Jurkat, Clone E6-1 (cell line): ENCODE results near the gene C11orf58. TPM values are rescaled to one million over a fixed set of nuclear protein-coding genes. Genes with fewer than 3 reads are reported as not detected.

Experiments used
- DNase-seq: peaks from one replicate; pipeline ENCODE4 v3.0.0-alpha.2; 2011; ENCODE audit warnings: low read depth, low spot score
- H3K4me3 ChIP-seq: 2 replicates; pipeline ENCODE4 v1.5.1; 2011; ENCODE audit warnings: mild to moderate bottlenecking, low read length, control low read depth, moderate library complexity
- polyA plus RNA-seq: library from polyadenylated mRNA; unstranded; fragments of >200 nt; gene quantifications from one replicate; pipeline ENCODE4 v1.2.1, GENCODE V29; 2012; ENCODE audit warnings: missing spikeins; ENCODE audit not compliant: insufficient read length, insufficient read depth

C11orf58 gene
- polyA plus RNA-seq: 369 TPM

DNA sequence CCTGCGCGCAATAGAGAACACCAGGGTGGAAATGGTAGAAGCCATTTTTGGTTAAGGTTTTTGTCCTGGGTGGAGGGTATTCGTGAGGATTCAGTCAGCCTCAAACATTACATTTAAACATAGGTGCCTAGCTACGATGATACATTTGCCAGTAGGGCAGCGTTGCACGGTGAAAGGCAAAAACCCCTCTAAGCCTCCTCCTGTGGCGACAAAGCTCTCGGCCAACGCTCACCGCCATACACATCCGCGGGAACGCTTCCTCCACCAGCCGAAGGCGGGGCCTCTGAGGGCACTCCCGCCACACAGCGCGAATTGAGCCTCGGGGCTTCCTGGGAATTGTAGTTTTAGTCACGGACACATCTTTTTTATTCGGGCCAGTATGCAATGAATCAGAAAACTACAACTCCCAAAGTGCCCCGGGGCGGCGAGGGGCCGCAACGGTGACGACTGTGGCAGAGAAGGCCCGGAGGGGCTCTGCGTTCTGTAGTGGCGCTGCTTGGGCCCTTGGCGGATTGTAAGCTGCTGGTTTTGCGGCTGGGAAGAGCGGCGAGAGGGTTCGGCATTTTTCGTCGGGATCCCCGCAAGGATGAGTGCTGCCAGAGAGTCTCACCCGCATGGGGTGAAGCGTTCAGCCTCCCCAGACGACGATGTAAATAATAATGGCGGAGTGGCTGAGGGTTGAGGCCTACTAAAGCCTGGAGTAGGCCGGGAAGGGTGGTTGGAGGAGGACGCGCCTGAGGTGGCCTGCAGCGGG is at the start of gene C11orf58:
Gene C11orf58 (plus strand): TSS at position 455 of the 754 bp plus-strand sequence. CDS start 132 bp downstream, at position 587.
- peak within 1 kb of the TSS; percentile 61 for H3K4me3 ChIP-seq
- DNase-seq: peak; percentile 96

DNA sequence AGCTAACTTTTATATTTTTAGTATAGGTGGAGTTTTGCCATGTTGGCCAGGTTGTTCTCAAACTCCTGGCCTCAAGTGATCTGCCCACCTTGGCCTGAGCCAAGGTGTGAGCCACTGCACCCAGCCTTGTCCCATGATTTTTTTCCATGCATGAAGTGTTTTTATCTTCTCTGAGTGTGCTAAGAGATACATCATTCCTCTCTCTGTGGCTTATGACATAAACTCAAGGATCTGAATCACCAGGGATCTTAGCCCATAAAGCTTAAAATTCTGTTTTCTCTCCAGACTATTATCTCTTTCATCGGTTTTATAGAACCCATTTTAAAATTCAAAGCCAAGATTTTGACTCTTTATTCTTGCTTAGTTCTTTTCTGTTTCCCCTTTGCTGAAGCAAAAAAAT is 48.4 kb upstream of the C11orf58 start:
- DNase-seq: no peak
- no peak overlapping the region for H3K4me3 ChIP-seq

DNA sequence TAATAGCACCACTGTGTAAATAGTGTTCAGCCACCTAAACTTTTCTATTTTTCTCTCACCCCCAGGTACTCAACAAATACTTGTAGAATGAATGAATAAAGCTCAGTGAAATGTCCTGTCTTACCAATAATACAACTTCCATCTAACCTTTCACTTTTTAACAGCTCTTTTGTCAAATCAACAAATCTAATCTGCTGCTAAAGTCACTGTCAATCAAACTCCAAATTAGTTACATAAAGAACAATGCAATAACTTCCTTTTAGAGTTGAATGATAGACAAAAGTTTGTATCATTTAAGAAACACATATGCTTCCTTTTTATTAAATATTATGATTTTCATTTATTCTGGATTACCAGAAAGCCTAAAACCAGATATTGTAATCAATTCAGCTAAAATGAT is 34.7 kb upstream of the C11orf58 start:
- DNase-seq: no peak

DNA sequence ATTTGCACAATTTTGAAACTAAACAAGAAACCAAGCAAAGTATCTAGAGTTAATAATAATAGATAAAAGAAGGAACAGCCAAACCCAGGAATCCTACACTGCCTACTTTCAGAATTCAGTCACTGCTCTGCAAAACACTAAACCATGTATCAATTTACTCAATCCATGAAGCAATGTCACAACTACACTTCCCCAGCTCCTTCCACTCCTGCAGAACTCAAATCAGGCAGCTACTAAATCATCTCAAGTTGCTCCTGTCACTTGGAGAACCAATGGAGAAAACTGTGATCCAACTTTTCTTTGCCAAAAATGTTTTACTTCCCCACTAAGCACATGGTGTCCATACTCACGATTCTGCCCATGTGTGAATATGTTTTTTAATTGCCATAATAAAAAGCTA is 24.9 kb upstream of the C11orf58 start:
- DNase-seq: no peak
- H3K4me3 ChIP-seq: no peak overlapping the region

More for the DNA sequence above, 34.7 kb upstream of the C11orf58 start:
- no peak overlapping the region for H3K4me3 ChIP-seq

DNA sequence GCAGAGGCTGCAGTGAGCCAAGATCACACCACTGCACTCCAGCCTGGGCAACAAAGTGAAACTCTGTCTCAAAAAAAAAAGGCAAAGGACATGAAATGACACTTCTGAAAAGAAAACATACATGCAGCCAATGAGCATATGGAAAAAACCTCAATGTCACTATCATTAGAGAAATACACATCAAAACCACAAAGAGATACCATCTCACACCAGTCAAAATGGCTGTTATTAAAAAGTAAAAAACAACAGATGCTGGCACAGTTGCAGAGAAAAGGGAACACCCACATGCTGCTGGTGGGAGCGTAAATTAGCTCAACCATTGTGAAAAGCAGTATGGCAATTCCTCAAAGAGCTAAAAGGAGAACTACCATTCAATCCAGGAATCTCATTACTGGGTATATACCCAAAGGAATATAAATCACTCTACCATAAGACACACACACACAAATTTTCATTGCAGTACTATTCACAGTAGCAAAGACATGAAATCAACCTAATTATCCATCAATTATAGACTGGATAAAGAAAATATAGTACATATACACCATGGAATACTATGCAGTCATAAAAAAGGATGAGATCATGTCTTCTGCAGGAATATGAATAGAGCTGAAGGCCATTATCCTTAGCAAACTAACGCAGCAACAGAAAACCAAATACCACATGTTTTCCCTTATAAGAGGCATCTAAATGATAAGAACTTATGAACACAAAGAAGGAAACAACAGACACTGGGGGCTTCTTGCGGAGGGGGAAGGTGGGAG is 15.7 kb upstream of the C11orf58 start:
- DNase-seq: no peak
- no peak overlapping the region for H3K4me3 ChIP-seq

DNA sequence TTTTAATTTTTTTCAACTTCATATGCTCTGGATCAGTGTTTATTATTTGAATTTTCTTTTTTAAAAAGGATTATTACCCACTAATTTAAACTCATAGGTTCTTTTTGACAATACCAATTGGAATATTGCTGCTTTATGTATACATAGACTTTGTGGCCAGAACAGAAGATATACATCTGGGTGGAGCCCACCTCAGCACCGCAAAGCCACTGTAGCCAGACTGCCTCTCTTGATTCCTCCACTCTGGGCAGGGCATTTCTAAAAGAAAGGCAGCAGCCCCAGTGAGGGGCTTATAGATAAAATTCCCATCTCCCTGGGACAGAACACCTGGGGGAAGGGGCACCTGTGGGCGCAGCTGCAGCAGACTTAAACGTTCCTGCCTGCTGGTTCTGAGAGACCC is 10.6 kb upstream of the C11orf58 start:
- DNase-seq: no peak
- no peak overlapping the region for H3K4me3 ChIP-seq

DNA sequence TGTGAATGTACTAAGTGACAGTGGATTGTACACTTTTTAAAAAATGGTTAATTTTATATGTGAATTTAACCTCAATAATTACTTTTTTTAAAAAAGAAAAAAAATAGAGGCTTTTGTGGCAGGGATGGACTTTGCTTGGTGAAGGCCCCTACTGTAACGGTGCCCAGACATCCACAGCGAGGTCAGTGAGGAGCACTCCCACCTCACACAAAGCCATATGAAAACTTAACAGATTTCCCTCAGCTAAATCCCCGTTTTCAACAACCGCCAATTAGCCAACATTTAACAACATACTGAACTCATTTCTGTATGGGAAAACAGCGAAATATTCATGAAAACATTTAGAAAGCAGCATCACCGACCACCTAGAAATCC is 642 bp upstream of the C11orf58 start:
- H3K4me3 ChIP-seq: peak overlapping the region; percentile 61
- no peak for DNase-seq

DNA sequence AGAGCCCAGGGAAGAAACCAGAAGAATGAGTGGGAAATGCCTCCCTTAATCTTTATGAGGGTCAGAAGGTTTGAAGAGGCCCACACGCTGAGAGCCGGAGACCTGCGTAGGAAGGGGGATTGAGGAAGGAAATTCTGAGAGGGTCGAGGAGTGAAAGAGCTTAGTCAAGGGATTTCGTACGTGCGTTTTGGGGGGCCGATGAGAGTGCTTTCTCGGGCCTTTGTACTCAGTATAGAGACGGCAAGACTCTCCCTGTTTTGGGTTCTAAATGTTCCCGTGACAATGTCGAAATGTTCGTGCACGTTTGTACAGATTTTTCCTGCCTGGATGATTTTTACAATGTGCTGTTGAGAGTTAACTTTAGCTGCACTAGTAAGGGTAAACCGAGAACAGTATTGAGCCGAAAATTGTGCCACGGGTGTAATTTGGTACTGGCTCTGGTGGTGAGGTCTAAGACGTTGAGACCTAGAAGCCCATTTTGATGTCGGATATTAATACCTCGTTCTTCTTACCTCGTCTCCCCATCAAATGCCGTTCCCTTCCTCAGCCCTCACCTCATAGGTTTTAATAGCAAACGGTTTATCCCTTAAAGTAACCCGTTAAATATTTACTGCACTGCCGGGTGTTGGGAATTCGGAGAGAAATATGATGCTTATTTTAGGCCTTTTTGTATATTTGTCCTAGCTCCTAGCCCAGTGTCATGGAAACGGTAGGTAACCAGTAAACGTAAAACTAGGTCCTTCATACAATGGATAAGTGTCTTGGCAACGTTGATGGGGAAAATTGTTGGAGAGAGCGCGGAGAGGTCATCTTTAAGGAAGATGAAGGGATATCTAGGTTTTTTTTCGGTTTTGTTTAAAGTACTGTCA is 734 bp downstream of the C11orf58 start:
- DNase-seq: no peak

DNA sequence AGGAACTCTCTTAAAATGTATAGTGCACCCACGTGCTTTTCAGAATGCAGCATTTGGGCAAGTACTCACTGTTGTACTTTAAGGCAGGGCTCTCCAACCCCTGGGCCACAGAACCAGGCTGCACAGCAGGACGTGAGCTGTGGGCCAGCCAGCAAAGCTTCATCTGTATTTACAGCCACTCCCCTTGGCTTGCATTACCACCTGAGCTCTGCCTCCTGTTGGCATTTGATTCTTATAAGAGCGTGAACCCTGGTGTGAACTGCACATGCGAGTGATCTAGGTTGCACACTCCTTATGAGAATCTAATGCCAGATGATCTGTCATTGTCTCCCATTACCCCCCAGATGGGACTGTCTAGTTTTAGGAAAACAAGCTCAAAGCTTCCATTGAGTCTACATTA is 3.0 kb downstream of the C11orf58 start:
- no peak for DNase-seq
- no peak overlapping the region for H3K4me3 ChIP-seq

More for the DNA sequence above, 734 bp downstream of the C11orf58 start:
- H3K4me3 ChIP-seq: peak overlapping the region; percentile 61

DNA sequence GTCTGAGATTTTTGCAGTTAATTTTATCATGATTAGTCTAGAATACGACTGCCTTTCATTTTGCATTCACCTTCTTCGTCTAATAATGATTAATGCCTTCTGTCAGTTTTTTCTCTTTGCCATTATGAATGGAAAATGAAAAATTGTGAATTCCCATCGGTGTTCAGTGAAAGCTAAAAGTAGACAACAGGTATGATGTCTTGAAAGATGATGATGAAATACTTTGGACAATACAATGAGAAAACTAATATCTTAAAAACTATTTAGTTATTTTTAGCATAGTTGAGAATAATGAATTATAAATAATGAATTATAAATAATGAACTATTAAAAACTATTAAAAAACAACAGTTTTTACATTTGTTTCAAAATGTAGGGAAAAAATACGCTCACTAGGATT is 5.0 kb downstream of the C11orf58 start:
- H3K4me3 ChIP-seq: no peak overlapping the region
- no peak for DNase-seq

DNA sequence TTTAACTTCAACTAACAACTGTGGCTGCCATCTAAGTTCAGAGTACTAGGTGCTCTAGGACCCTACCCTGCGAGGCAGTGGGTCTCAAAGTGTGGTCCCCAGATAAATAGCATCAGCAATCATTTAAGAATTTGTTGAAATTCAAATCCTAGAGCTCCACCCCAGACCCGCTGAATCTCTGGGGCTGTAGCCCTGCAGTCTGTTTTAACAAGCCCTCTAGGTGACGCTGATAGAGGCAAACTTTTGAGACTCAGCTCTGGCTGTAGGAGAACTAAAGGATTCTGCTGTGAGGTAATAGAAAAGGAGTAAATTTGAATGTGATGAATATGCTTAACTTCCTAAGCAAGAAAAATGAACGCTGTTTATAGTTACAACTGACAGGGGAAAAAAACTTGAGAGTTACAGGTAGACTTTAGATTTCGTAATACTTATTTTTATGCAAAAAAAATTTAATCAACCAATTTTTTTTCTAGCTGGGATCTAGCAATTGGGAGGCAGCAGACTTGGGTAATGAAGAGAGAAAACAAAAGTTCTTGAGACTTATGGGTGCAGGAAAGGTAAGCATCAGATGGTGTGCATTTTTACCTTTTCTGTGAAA is 5.8 kb downstream of the C11orf58 start:
- H3K4me3 ChIP-seq: no peak overlapping the region
- no peak for DNase-seq

DNA sequence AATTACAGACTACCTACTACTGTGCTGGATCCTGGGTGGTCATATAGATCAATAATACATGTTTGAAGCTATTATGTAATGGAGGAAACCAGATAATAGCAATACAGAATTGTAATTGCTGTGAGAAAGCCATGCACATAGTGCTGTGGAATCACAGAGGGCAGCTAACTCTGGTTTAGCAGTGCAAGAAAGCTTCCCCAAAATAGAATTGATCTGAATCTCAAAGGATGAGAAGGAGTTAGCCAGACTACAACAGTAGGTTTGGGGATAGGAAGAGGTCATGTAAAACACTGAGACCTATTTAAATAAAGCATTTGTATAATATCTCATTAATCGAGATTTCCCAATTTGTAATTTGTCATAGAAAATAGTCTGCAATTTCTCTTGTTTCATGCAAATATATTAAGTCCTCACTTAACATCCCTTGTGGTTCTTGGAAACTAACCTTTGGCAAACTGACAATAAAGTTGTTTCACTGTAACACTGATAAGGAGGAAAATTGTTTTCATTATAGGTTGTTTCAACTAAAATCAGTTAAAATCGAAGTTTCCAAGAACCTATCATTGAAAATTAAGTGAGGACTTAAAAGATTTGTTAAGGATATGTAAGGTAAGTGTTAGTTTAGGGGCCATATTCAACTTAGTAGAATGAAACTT is 7.6 kb downstream of the C11orf58 start:
- no peak for DNase-seq

DNA sequence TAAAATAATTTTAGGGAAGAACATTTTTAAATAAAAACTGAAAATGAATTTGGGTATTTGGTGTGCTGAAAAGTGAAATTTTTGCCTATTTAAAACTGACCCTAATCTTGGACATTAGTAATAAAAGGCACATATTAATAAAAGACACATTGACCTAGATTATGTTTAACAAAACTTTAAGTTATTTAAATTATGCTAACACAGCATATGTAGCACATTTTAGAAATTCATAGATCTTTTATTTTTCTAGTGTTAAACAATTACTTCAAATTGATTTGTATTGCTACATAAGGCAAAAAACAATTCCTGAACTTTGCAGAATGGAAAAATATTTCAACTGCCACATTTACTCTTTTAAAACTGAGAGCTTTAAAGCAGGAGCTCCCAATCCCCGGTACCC is 10.6 kb downstream of the C11orf58 start:
- no peak for DNase-seq
- H3K4me3 ChIP-seq: no peak overlapping the region

More for the DNA sequence above, 7.6 kb downstream of the C11orf58 start:
- H3K4me3 ChIP-seq: no peak overlapping the region

DNA sequence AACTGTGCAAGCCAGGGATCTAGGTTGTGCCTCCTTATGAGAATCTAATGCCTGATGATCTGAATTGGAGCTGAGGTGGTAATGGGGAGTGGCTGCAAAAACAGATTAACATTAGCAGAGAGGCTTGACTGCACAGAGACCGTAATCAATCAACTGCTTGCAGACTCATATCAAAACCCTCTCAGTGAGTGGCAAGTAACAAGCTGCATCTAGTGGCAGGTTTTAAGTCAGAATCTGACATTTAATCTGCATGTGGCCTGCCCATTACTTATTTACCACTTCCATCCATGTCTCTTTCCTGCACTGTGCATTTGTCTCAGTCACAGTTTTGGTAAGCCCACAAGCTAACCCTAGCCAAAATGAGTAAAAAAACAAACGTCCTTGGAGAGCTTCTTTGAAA is 11.2 kb downstream of the C11orf58 start:
- DNase-seq: no peak

DNA sequence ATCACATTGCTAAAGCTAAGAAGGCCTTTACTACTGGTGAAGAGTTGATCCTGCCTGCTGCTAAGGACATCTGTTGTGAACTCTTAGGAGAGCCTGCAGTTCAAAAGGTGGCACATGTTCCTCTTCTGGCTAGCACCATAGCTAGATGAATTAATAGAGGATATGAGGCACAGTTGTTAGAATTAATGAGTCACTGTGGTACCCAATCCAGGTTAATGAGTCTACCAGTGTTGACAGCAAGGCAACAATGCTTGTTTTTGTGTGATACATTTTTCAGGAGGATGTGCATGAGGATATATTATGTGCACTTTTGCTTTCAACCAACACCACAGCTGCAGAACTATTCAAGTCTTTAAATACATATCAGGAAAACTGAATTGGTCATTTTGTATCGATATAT is 12.0 kb downstream of the C11orf58 start:
- no peak overlapping the region for H3K4me3 ChIP-seq
- no peak for DNase-seq

More for the DNA sequence above, 11.2 kb downstream of the C11orf58 start:
- no peak overlapping the region for H3K4me3 ChIP-seq

DNA sequence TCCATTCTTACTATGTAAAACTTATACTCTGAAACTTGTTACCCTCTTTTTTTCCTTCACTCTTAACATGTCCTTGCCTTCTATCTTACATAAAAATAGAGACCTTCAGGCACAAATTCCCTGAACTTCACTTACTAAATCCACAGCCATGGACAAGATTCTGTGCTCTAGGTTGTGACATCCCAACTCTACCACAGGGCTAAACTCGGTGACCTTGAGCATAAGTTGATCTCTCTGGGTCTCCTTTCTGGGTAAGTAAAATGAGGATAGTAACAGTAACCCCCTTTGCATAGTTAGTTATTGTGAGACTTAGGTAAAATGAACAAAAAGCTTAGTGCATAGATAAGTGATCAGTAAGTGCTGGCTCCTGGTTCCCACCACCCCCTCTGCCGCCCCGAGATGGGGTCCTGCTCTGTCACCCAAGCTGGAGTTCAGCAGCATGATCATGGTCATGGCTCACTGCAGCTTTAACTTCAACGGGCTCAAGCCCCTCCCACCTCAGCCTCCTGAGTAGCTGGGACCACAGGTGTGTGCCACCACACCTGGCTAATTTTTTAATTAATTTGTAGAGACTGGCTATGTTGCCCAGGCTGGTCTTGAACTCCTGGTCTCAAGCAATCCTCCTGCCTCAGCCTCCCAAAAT is 20.1 kb downstream of the C11orf58 start:
- H3K4me3 ChIP-seq: no peak overlapping the region
- DNase-seq: no peak

DNA sequence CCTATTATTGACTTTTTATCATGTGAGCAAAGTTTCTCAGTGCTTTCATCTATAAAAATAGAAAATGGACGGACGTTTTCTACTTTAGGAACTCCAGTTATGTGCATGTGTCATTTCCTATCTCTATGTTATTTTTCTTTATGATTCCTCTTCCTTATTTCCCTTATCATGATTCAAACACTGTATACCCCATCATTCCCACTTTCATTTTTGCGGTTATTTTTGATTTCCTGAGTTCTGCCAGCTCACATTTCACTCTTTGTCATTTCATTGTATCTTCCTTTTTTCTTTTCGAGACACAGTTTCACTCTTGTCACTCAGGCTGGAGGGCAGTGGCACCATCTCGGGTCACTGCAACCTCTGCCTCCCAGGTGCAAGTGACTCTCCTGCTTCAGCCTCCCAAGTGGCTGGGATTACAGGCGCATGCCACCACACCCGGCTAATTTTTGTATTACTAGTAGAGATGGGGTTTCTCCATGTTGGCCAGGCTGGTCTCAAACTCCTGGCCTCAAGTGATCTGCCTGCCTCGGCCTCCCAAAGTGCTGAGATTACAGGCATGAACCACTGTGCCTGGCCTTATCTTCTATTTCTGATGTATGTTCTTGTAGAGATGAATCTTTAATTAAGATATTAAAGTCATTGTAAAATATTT is 21.5 kb downstream of the C11orf58 start:
- DNase-seq: no peak
- H3K4me3 ChIP-seq: no peak overlapping the region

DNA sequence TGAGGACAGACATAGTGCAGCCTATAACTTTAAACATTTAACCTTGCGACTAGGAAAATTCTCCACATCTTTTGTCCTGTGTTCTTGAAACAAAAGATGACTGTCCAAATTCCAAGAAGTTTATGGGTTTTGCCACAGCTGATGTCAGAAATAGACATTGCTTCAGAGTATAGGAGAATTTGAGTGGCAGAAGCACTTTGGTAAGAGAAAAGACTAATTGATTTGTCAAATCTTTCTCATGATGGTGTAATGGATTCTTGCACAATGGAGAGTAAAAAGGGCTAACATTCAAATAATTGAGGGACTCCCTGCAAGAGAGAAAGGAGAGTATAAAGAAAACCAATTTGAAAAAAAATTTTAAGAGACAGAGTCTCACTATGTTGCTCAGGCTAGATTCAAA is 25.3 kb downstream of the C11orf58 start:
- DNase-seq: no peak

More for the DNA sequence above, 25.3 kb downstream of the C11orf58 start:
- H3K4me3 ChIP-seq: no peak overlapping the region
